Epithelial cell of esophagus (primary cell): Measurements from ENCODE around the gene MPRIP.

Experiments used
- DNase-seq: peaks from one replicate; pipeline ENCODE4 v3.0.0; 2010; ENCODE audit warnings: low read depth
- H3K4me3 ChIP-seq: 2 replicates; pipeline ENCODE4 v1.5.1; 2011; ENCODE audit warnings: mild to moderate bottlenecking, low read length, control low read depth
- TF ChIP-seq, protein P1 (sequence below): IDR thresholded peaks from 2 replicates; pipeline ENCODE4 v1.5.1; 2011; ENCODE audit warnings: low read depth, mild to moderate bottlenecking, low read length, control low read depth, inconsistent platforms; ENCODE audit not compliant: insufficient read depth; ENCODE audit errors: missing control alignments

MPRIP gene

DNA sequence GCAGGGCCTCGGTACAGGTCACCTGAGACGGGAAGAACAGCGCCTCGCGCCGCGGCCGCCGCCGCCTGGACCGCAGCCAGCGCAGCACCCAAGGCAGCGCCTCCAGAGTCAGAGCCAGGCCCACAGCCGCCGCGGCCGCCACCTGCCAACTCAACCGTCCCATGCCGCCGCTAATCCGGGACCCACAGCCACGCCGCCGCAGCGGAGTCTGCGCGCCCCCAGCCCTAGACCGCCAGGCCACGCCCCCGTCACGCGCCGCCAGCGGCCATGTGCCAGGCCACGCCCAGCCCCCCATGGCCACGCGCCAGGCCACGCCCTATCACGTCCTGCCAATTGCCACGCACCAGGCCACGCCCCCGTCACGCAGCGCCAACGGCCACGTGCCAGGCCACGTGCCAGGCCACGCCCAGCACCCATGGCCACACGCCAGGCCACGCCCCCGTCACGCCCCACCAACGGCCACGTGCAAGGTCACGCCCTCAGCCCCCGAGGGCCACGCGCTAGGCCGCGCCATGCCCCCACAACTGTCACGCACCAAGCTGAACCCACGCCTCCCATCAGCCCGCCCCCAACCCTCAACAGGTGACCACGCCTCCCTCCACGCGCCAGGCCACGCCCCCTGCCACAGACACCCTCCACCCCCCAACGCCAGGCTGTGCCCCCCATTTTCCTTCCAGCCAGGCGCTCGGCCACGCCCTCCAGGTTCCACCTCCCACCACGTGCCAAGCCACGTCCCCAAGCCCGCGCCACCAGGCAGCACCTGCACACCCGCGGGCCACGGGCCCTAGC is 164.1 kb downstream of the MPRIP start, which contains the start of gene PLD6:
Gene PLD6 (minus strand): TSS at position 210 of the 789 bp plus-strand sequence. CDS start 47 bp downstream, at position 163.
- DNase-seq: peak; percentile 77
- H3K4me3 ChIP-seq: peak within 1 kb of the TSS; percentile 62
- TF ChIP-seq, protein P1, sequence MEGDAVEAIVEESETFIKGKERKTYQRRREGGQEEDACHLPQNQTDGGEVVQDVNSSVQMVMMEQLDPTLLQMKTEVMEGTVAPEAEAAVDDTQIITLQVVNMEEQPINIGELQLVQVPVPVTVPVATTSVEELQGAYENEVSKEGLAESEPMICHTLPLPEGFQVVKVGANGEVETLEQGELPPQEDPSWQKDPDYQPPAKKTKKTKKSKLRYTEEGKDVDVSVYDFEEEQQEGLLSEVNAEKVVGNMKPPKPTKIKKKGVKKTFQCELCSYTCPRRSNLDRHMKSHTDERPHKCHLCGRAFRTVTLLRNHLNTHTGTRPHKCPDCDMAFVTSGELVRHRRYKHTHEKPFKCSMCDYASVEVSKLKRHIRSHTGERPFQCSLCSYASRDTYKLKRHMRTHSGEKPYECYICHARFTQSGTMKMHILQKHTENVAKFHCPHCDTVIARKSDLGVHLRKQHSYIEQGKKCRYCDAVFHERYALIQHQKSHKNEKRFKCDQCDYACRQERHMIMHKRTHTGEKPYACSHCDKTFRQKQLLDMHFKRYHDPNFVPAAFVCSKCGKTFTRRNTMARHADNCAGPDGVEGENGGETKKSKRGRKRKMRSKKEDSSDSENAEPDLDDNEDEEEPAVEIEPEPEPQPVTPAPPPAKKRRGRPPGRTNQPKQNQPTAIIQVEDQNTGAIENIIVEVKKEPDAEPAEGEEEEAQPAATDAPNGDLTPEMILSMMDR: no peak

DNA sequence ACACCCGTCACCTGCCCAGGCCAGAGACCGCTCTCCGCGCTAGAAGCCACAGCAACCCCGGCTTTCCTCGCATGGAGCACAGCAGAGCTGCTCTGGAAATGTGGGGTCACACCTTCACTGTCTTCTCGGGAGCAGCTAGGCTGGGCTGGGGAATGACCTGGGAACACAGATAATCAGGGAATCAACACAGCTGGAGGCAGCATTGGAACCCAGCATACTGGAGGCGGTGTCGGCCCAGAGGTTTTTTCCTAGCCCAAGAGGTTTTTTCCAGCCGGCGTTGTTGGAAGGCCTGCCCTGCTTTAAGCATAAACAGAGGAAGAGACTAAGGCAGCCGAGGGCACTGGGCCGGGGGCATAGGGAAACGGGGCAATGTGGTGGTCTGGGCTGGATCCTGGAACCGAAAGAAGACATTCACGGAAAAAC is 164.7 kb downstream of the MPRIP start:
- DNase-seq: no peak
- no peak overlapping the region for H3K4me3 ChIP-seq

DNA sequence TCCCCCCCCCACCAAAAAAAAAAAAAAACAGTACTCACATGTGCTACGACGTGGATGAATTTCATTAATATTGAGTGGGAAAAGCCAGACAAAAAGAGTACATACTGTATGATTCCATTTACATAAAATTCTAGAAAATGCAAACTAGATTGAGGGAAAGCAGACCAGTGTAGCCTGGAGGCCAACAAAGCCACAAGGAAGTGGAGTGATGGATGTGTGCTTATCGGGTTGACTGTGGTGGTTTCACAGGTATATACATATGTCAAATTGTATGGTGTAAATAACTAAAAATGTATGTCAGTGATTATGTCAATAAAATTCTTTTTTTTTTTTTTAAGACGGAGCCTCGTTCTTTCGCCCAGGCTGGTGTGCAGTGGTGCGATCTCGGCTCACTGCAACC is 165.7 kb downstream of the MPRIP start:
- H3K4me3 ChIP-seq: no peak overlapping the region
- no peak for DNase-seq
- TF ChIP-seq, protein P1: no peak

More for the DNA sequence above, 164.7 kb downstream of the MPRIP start:
- TF ChIP-seq, protein P1: no peak

DNA sequence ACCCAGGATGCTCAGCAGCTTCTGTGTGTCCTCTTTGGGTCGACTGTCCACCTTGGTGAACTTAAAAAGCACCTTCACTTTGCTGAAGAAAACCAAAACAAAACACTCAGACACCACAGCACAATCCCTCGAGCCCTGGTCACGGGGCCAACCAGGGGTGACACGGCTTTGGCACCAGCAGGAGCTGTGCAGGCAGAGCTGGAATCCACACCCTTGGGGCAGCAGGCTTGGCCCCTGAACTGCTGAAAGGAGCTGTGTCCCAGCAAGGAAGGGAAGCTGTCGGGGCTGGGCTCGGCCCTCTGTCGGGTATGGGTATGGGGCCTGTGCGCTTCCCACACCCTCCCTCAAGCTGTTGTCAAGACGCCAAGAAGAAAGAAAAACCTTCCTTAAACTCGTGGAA is 171.5 kb downstream of the MPRIP start:
- TF ChIP-seq, protein P1: no peak
- no peak for DNase-seq
- no peak overlapping the region for H3K4me3 ChIP-seq

DNA sequence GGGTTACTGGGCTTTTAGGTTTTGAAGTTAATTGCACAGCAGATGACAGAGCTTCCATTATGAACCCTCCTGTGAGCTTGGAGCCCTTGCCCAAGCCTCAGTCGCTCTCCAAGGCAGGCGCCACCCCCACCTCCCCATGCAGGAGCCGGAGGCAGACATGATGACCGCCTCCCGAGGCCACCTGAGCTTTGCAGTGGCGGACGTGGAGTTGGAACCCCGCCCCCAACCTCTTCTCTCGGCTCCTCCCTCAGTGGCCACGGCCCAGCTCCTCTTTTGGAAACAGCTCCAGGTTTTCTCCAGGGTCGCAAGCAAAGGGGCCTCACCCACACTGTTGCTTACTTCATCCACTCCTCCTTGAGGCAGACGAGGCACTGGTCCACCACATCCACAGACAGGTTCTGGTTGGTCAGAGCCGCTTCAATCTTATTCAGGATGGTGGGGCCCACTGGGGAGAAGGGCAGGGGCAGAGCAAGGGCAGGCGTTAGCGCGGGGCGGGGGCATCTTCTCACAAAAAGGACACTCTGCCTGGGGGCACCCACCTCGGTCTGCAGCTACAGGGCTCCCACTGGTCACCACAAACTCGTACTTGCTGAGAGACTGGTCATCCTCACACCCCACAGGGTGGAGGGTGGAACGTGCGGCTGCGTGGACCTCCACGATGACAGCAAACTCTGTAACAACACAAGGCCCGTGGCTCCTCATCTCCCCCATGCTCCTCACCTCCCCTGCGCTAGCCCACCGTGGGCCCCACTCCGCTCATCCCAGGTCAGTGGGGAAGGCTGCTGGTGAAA is 172.6 kb downstream of the MPRIP start:
- TF ChIP-seq, protein P1: no peak
- DNase-seq: no peak
- H3K4me3 ChIP-seq: no peak overlapping the region

DNA sequence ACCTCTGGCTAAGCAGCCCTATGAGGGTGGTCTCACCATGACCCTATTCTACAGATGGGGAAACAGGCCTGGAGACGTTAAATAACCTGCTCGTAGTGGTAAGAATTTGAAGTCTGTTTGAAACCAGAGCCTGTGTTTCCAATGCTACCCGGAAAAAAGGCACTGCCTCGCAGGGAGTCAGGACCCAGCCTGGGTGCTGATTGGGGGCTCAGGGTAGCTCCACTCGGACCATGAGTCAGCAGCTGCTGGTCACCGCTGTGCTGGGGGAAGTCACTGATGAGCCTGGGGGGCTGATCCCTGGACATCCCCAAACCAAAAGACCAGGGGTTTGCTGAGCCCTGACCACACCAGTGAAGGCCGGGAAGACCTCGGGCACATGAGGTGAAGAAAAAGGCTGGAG is 173.3 kb downstream of the MPRIP start:
- TF ChIP-seq, protein P1: no peak
- no peak overlapping the region for H3K4me3 ChIP-seq
- DNase-seq: no peak
